CD14-positive monocyte (primary cell): ENCODE results near the gene CHKB. TPM values are rescaled to one million over a fixed set of nuclear protein-coding genes. Genes with fewer than 3 reads are reported as not detected.

Experiments
- DNase-seq, 3 donors: peaks; one replicate each; pipeline ENCODE4 v3.0.0-alpha.2; 2011 to 2022
- H2AFZ ChIP-seq: 2 replicates; pipeline ENCODE4 v1.6.0; 2012; ENCODE audit warnings: mild to moderate bottlenecking, low read depth, low read length, inconsistent platforms; ENCODE audit not compliant: insufficient read depth, poor library complexity, severe bottlenecking
- H3K27ac ChIP-seq, 2 donors: 1 replicate in 1 of 2; 2 replicates in 1 of 2; pipeline ENCODE4 v1.5.1; 2012 to 2013; ENCODE audit warnings: low read length in 2 of 2, control low read depth in 1 of 2, inconsistent platforms in 1 of 2, low read depth in 1 of 2, mild to moderate bottlenecking in 1 of 2
- H3K27me3 ChIP-seq, 2 donors: one replicate each; pipeline versions ENCODE4 v1.6.0 to v1.6.1; 2011 to 2013; ENCODE audit warnings: low read length in 2 of 2; ENCODE audit not compliant: control insufficient read depth in 2 of 2, insufficient read depth in 2 of 2
- H3K36me3 ChIP-seq, 2 donors: replicated peaks in 1 of 2; 1 replicate in 1 of 2; 2 replicates in 1 of 2; pipeline versions ENCODE4 v1.5.1 to v1.6.1; 2012 to 2013; ENCODE audit warnings: low read length in 2 of 2, control low read depth in 1 of 2, inconsistent platforms in 1 of 2, mild to moderate bottlenecking in 1 of 2; ENCODE audit not compliant: insufficient read depth in 2 of 2, control insufficient read depth in 1 of 2
- H3K4me1 ChIP-seq, 2 donors: 1 replicate in 1 of 2; 2 replicates in 1 of 2; pipeline versions ENCODE4 v1.5.1 to v1.6.1; 2012 to 2013; ENCODE audit warnings: low read length in 2 of 2, control low read depth in 1 of 2, inconsistent platforms in 1 of 2, mild to moderate bottlenecking in 1 of 2, moderate library complexity in 1 of 2; ENCODE audit not compliant: insufficient read depth in 2 of 2, control insufficient read depth in 1 of 2
- H3K4me2 ChIP-seq: replicated peaks from 2 replicates; pipeline ENCODE3; 2012; ENCODE audit warnings: low read length, moderate library complexity, mild to moderate bottlenecking; ENCODE audit not compliant: poor library complexity, severe bottlenecking; ENCODE audit errors: extremely low read depth
- H3K4me3 ChIP-seq, 3 experiments: fragments of 200-600 bp in 1 of 3; sonication (generic) in 1 of 3; replicated peaks in 1 of 3; 1 replicate in 2 of 3; 2 replicates in 1 of 3; pipeline ENCODE4 v1.5.1; 2011 to 2013; ENCODE audit warnings: low read length in 3 of 3, mild to moderate bottlenecking in 3 of 3, control low read depth in 2 of 3, low read depth in 2 of 3, inconsistent platforms in 1 of 3, moderate library complexity in 1 of 3
- H3K79me2 ChIP-seq: 2 replicates; pipeline ENCODE4 v1.6.0; 2012; ENCODE audit warnings: mild to moderate bottlenecking, control low read depth, inconsistent platforms, low read length, moderate library complexity; ENCODE audit not compliant: insufficient read depth
- H3K9ac ChIP-seq: 2 replicates; pipeline ENCODE4 v1.6.0; 2017; ENCODE audit warnings: low read length, mild to moderate bottlenecking; ENCODE audit not compliant: insufficient read depth, poor library complexity, severe bottlenecking
- H3K9me3 ChIP-seq, 2 donors: replicated peaks in 1 of 2; 1 replicate in 1 of 2; 2 replicates in 1 of 2; pipeline versions ENCODE4 v1.5.1 to v1.6.1; 2012 to 2013; ENCODE audit warnings: low read length in 2 of 2, control low read depth in 1 of 2; ENCODE audit not compliant: control insufficient read depth in 1 of 2, insufficient read depth in 1 of 2
- H4K20me1 ChIP-seq: 2 replicates; pipeline ENCODE4 v1.6.0; 2012; ENCODE audit warnings: mild to moderate bottlenecking, low read length, control low read depth, moderate library complexity; ENCODE audit not compliant: insufficient read depth
- H3K27ac Mint-ChIP-seq, 7 donors: one replicate each; pipeline ENCODE4 v1.8.0; 2020; ENCODE audit warnings: mild to moderate bottlenecking in 7 of 7, mixed read lengths in 7 of 7, moderate library complexity in 6 of 7, inconsistent platforms in 2 of 7
- H3K27me3 Mint-ChIP-seq, 3 donors: one replicate each; pipeline ENCODE4 v1.8.0; 2021 to 2022; ENCODE audit warnings: low read depth in 3 of 3, mild to moderate bottlenecking in 3 of 3, mixed read lengths in 3 of 3, moderate library complexity in 3 of 3, inconsistent platforms in 1 of 3
- H3K36me3 Mint-ChIP-seq, 2 donors: one replicate each; pipeline ENCODE4 v1.8.0; 2020; ENCODE audit warnings: mixed read lengths in 2 of 2, inconsistent platforms in 1 of 2, mild to moderate bottlenecking in 1 of 2
- H3K4me1 Mint-ChIP-seq: one replicate; pipeline ENCODE4 v1.8.0; 2020; ENCODE audit warnings: mild to moderate bottlenecking, mixed read lengths
- H3K4me3 Mint-ChIP-seq, 2 donors: one replicate each; pipeline ENCODE4 v1.8.0; 2020; ENCODE audit warnings: mild to moderate bottlenecking in 2 of 2, mixed read lengths in 2 of 2, moderate library complexity in 1 of 2
- H3K9me3 Mint-ChIP-seq, 7 donors: one replicate each; pipeline ENCODE4 v1.8.0; 2020 to 2022; ENCODE audit warnings: mixed read lengths in 7 of 7, mild to moderate bottlenecking in 6 of 7, moderate library complexity in 6 of 7, inconsistent platforms in 2 of 7
- WGBS: methylation state at CpG from one replicate; pipeline ENCODE4 v1.1.5; 2013; ENCODE audit warnings: missing lambda C conversion rate; ENCODE audit not compliant: insufficient coverage; 5-methylcytosine and 5-hydroxymethylcytosine counted together
- intact Hi-C, 2 donors: fragments of 100-400 bp; cut with micrococcal nuclease; formaldehyde crosslinking; loops; one replicate each; pipeline versions ENCODE4 v1.15.0 to v1.15.1; 2023
- polyA plus RNA-seq, 3 donors: library from polyadenylated mRNA; depleted of rRNA in 1 of 3; unstranded in 2 of 3; stranded (reverse) in 1 of 3; fragments of 300-500 nt in 2 of 3; fragments of >200 nt in 1 of 3; fragmentation: Illumina TruSeq in 2 of 3; gene quantifications; 1 replicate in 2 of 3; 2 replicates in 1 of 3; pipeline ENCODE4 v1.2.3, GENCODE V29; 2012 to 2021
- TF ChIP-seq, protein P1 (sequence below): fragments of 200-600 bp; IDR thresholded peaks from one replicate; pipeline ENCODE4 v1.8.0; 2022; ENCODE audit warnings: antibody characterized with exemption, mild to moderate bottlenecking

The CHKB gene
- polyA plus RNA-seq, 3 donors, result 29.1 to 286 (median 31.3) TPM

DNA sequence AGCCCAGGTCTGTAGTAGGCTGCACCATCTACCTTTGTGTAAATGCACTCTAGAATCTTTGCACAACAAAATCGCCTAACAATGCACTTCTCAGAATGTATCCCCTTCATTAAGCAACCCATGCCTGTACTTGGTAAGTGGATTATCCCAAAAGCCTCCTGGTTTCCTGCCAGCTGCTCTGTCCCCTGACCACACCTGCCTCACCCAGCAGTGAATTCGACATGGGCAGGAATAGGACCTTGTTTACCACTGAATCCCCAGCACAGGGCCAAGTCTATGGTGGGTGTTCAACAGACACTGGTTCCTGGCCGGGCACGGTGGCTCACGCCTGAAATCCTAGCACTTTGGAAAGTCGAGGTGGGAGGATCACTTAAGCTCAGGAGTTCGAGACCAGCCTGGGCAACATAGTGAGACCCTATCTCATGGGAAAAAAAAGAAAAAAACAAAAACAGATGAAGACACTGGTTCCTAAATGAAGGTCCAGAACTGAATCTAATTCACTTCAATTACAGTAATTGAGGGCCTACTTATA lies 14.9 kb downstream of the CHKB start:
- H3K4me1 ChIP-seq, result peaks cover 8 to 11% of the 10 kb centered on the region in 2 donors
- Mint-ChIP-seq H3K9me3 (peaks cover 0 to 2% (median 0%) of the 10 kb centered on the region in 7 donors), H3K27me3 (peaks cover 15 to 17% (median 15%) of the 10 kb centered on the region in 3 donors), H3K27ac (peak overlapping the region in 2 of 7 donors; percentile 9 to 73), H3K4me1 (peaks cover 10% of the 10 kb centered on the region), H3K36me3 (peaks cover 34 to 52% of the 10 kb centered on the region in 2 donors), H3K4me3 (no peak overlapping the region)
- H2AFZ ChIP-seq, result no peak overlapping the region
- intact Hi-C loops, result no loop called here
- H3K79me2 ChIP-seq, result peaks cover 6% of the 10 kb centered on the region
- H3K4me3 ChIP-seq, result no peak overlapping the region
- DNase-seq, result no peak
- H3K27ac ChIP-seq, result no peak overlapping the region
- no peaks in the 10 kb centered on the region for H4K20me1 ChIP-seq
- H3K27me3 ChIP-seq, result peaks cover 0 to 8% of the 10 kb centered on the region in 2 donors
- H3K9me3 ChIP-seq, result no peaks in the 10 kb centered on the region
- H3K9ac ChIP-seq, result no peak overlapping the region
- no peak overlapping the region for H3K4me2 ChIP-seq
- peaks cover 31 to 49% of the 10 kb centered on the region in 2 donors for H3K36me3 ChIP-seq
- TF ChIP-seq, protein P1, sequence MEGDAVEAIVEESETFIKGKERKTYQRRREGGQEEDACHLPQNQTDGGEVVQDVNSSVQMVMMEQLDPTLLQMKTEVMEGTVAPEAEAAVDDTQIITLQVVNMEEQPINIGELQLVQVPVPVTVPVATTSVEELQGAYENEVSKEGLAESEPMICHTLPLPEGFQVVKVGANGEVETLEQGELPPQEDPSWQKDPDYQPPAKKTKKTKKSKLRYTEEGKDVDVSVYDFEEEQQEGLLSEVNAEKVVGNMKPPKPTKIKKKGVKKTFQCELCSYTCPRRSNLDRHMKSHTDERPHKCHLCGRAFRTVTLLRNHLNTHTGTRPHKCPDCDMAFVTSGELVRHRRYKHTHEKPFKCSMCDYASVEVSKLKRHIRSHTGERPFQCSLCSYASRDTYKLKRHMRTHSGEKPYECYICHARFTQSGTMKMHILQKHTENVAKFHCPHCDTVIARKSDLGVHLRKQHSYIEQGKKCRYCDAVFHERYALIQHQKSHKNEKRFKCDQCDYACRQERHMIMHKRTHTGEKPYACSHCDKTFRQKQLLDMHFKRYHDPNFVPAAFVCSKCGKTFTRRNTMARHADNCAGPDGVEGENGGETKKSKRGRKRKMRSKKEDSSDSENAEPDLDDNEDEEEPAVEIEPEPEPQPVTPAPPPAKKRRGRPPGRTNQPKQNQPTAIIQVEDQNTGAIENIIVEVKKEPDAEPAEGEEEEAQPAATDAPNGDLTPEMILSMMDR, result no peak
- WGBS, result 100% methylated on average over 5 of the region's 7 CpGs

DNA sequence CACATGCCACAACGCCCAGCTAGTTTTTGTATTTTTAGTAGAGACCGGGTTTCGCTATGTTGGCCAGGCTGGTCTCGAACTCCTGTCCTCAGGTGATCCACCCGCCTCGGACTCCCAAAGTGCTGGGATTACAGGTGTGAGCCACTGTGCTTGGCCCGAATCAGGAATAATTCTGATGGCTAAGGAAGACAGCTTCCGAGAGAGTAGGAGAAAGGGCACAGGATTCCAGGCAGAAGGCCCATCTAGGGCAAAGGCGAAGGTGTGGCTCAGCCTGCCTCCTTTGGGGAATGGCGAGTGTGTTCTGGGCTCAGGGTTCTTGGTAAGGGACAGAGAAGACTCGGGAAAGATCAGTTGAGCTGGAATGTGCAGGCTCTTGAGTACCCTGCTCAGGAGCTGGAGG lies 18.4 kb downstream of the CHKB start:
- peaks cover 0 to 8% of the 10 kb centered on the region in 2 donors for H3K27me3 ChIP-seq
- Mint-ChIP-seq H3K27ac (peak overlapping the region in 1 of 7 donors; percentile 36), H3K36me3 (peaks cover 7 to 17% of the 10 kb centered on the region in 2 donors), H3K9me3 (peaks cover 0 to 2% (median 0%) of the 10 kb centered on the region in 7 donors), H3K4me1 (peaks cover 17% of the 10 kb centered on the region), H3K27me3 (peaks cover 15 to 20% (median 18%) of the 10 kb centered on the region in 3 donors), H3K4me3 (peak overlapping the region in 1 of 2 donors; percentile 35)
- TF ChIP-seq, protein P1, result no peak
- H4K20me1 ChIP-seq, result no peaks in the 10 kb centered on the region
- no peak overlapping the region for H3K4me3 ChIP-seq
- H2AFZ ChIP-seq, result no peak overlapping the region
- 98% methylated on average over 11 of the region's 11 CpGs for WGBS
- H3K9me3 ChIP-seq, result no peaks in the 10 kb centered on the region
- no peak overlapping the region for H3K9ac ChIP-seq
- no peak overlapping the region for H3K4me2 ChIP-seq
- peaks cover 6% of the 10 kb centered on the region for H3K79me2 ChIP-seq
- peaks cover 8 to 13% of the 10 kb centered on the region in 2 donors for H3K4me1 ChIP-seq
- no peak for DNase-seq
- no peak overlapping the region for H3K27ac ChIP-seq
- peaks cover 9 to 15% of the 10 kb centered on the region in 2 donors for H3K36me3 ChIP-seq
- intact Hi-C loops, result loop anchor here (5.0 kb wide), 3 partner anchors 37 to 58 kb away; partner anchors contain the start of genes LMF2 (in 1 of the 2), NCAPH2 (in 1 of the 2) and SCO2 (in 1 of the 2)
